ENCODE data around the gene PRSS27.

The PRSS27 gene

GRCh38 chr16:2708955-2709587, 11.0 kb downstream of the PRSS27 start:
- DNase-seq (ENCODE audit: low read depth, low spot score): no peak
- POLR2A ChIA-PET: no interaction called here
- no peak for TF ChIP-seq CTCF (IDR thresholded peaks at IDR 0.05; ENCODE audit: insufficient read depth, low read length, missing control alignments)
- CTCF ChIA-PET: interaction anchor here (1.0 kb wide), 1 partner anchor 13 kb away, joined by 3 read pairs; no protein-coding TSS in a partner anchor
- no peak overlapping the region for H3K4me3 ChIP-seq (ENCODE audit: low read depth, low read length)

DNA sequence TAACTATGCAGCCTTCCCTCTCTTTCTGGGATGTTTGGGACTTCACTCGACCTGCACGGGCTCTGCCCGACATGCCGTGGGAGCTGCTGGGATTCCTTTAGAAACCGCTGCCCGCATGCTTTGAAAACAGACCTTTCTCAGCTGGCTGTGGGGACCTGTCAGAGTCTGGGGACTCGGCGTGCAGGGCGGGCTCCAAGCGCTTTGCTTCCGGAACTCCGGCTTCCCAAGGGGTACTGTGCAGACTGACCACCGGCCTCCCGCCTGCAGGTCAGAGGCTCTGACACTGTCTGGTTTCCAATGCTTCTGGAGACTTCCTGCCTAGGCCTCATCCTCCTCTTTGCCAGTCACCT, 11.8 kb downstream of the PRSS27 start:
- no peak for TF ChIP-seq CTCF (IDR thresholded peaks at IDR 0.05; ENCODE audit: insufficient read depth, low read length, missing control alignments)
- CTCF ChIA-PET: interaction anchor here (1.0 kb wide), 1 partner anchor 14 kb away, joined by 3 read pairs; no protein-coding TSS in a partner anchor
- POLR2A ChIA-PET: no interaction called here
- DNase-seq (ENCODE audit: low read depth, low spot score): no peak
- H3K4me3 ChIP-seq (ENCODE audit: low read depth, low read length): no peak overlapping the region

- no peak for DNase-seq (ENCODE audit: low read depth, low spot score)
- H3K4me3 ChIP-seq (ENCODE audit: low read depth, low read length): no peak overlapping the region
- no peak for TF ChIP-seq CTCF (IDR thresholded peaks at IDR 0.05; ENCODE audit: insufficient read depth, low read length, missing control alignments)
- CTCF ChIA-PET: no interaction called here
- POLR2A ChIA-PET: no interaction called here
These were observed 12.4 kb downstream of the PRSS27 start for GRCh38 chr16:2707368-2708289.

DNA sequence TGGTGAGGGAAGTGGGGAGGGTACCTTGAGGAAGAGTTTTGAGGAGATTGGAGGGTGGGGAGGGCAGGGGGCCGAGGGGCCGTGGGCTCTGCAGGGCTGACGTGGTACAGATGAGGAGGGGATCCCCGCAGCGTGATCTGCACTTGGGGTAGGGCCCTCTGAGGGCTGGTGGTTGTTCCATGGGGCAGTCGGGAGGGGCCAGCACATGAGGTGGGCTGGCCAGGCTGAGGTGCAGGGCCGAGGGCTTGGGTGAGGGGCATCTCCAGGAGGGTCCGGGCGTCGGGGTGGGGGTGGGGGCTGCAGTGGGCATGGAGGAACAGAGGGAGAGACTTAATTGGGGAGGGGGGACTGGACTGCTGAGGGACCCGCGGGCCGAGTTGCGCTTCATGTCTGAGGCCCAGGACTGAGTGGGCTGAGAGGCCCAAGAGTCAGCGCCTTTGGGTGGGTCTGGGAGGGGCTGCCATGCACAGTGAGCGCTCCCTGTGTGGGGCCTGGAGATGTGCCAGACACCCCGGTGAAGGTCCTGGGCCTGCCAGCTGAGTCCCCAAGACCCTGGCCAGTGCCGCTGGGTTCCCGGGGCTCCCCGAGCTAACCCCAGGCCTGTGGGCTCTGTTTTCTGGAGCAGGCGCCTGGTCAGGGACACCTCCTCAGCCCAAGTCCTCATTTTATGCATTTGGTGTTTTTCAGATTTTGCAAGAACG, 13.3 kb downstream of the PRSS27 start:
- no peak for TF ChIP-seq CTCF (IDR thresholded peaks at IDR 0.05; ENCODE audit: insufficient read depth, low read length, missing control alignments)
- no peak overlapping the region for H3K4me3 ChIP-seq (ENCODE audit: low read depth, low read length)
- ChIA-PET CTCF (no interaction called here), POLR2A (interaction anchor here (0.7 kb wide), 1 partner anchor 1329 kb away, joined by 3 read pairs; no protein-coding TSS in a partner anchor)
- DNase-seq (ENCODE audit: low read depth, low spot score): no peak

- no peak overlapping the region for H3K4me3 ChIP-seq (ENCODE audit: low read depth, low read length)
- TF ChIP-seq CTCF (IDR thresholded peaks at IDR 0.05; ENCODE audit: insufficient read depth, low read length, missing control alignments): no peak
- POLR2A ChIA-PET: interaction anchor here (0.7 kb wide), 1 partner anchor 1329 kb away, joined by 3 read pairs; no protein-coding TSS in a partner anchor
- CTCF ChIA-PET: no interaction called here
- no peak for DNase-seq (ENCODE audit: low read depth, low spot score)
These were observed 13.9 kb downstream of the PRSS27 start for GRCh38 chr16:2706085-2706484.

GRCh38 chr16:2705351-2705750, 14.7 kb downstream of the PRSS27 start:
- ChIA-PET CTCF (no interaction called here), POLR2A (no interaction called here)
- no peak overlapping the region for H3K4me3 ChIP-seq (ENCODE audit: low read depth, low read length)
- no peak for DNase-seq (ENCODE audit: low read depth, low spot score)
- TF ChIP-seq CTCF (IDR thresholded peaks at IDR 0.05; ENCODE audit: insufficient read depth, low read length, missing control alignments): no peak

Measured in AG04449 (cell line).